Fibroblast of skin of back (primary cell): ENCODE data around the gene KIF1B.

Experiments
- DNase-seq: peaks from one replicate; pipeline ENCODE4 v3.0.0-alpha.2; 2013

Gene KIF1B

DNA sequence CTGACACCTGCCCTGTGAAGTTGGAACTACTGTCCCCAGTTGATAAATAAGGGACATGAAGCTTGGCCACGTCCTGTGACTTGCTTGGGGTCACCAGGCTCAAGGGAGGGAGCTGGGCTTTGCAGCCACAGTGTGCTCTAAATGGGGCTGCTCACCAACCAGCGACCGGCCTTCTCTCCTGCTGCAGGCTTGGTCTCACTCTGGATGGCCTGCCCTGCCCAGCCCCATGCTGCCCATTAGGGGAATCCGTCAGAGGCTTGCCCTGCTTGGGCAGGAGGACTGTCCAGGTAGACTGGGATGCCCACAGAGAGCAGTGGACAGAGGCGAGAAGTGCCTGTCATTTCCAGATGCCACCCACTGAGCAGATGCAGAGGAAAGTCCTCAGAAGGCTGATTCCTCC is 218.6 kb downstream of the KIF1B start:
- DNase-seq: no peak

DNA sequence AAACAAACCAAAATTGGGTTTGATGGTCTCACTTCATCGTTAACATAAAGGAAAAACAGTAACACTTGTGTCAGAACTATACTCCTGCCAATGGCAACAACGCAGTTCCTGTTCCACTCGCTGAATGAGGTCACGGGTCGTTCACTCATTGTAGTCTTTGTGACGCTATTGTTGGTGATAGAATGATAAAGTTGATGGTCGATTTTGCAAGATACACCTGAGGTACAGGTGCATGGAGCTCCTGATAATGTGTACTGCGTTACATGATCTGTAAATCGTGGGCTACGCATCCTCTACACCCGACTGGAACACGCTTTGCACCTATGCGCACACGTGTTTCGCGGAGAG is 219.5 kb downstream of the KIF1B start:
- DNase-seq: peak; percentile 12

DNA sequence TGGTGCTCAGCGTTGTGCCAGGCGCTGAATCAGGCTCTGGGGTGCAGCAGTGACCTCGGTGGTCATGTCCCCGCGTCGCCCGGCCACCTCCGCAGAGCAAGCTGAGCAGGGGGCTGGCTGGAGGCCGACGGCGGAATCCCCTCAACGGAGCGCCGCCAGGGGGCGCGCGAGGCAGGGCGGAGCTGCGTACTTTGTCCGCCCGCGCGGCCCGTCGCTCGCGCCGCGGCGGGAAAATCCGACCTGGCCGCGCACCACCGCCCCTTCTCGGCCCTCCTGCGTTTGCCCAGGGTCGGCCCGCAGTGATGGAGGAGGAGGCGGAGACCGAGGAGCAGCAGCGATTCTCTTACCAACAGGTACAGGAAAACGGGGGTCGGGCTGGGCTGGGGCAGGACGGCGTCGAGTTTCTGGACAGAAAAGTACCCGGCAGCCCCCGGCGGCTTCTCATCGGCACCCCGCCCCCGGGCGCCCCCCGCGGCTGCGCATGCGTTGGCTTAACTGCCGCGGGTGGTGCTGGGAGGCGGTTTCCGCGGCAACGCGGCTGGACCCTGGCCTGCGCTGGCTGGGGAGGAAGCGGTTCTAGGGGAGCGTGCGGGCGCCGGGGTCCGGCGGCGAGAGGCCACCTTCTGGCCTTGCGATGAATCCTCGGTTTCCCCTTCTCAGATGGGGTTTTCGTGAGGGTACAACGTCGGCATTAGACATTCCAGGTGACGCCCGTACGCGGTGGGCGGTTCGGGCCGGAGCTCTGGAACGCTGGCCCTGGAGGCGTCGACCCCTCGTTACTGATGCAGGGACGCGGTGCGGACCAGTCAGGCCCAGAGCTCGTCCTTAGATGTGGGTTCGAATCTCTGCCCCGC is 220.1 kb downstream of the KIF1B start, which contains the start of gene CENPS:
CENPS (plus strand) TSS at position 218 of the 854 bp plus-strand sequence; CDS start at position 303, 85 bp downstream.
- DNase-seq: peak; percentile 89
